Coronary artery (tissue), 2 donors: ENCODE results near the gene CENPS.
A peak's percentile ranks its signal among the peaks of the same experiment; 100 is the strongest.
"Not testable (repeated sequence)": the region's sequence is repeated elsewhere in the genome, so short reads cannot be mapped to it uniquely, and the experiment has no call there.

Experiments used
- DNase-seq: peaks from one replicate; pipeline ENCODE4 v3.0.0-alpha.2; 2017; ENCODE audit warnings: low spot score
- H3K27ac ChIP-seq, 2 donors: fragments of 200-600 bp; sonication (generic); one replicate each; pipeline ENCODE4 v1.5.1; 2016 to 2019
- H3K4me3 ChIP-seq: fragments of 200-600 bp; sonication (generic); 2 replicates; pipeline ENCODE4 v1.5.1; 2016; ENCODE audit warnings: mild to moderate bottlenecking, moderate library complexity
- CTCF ChIP-seq: fragments of 200-600 bp; sonication (generic); IDR thresholded peaks from one replicate; pipeline ENCODE4 v1.5.1; 2019; ENCODE audit warnings: antibody characterized with exemption

Gene CENPS

GRCh38 chr1:10400013-10400412 is 30.2 kb upstream of the CENPS start:
- no peak for DNase-seq
- H3K27ac ChIP-seq = peak overlapping the region in 1 of 2 donors; percentile 95
- TF ChIP-seq CTCF = no peak
- H3K4me3 ChIP-seq = peak overlapping the region; percentile 84

- no peak for TF ChIP-seq CTCF
- no peak for DNase-seq
- Histone ChIP-seq H3K27ac (no peak overlapping the region), H3K4me3 (no peak overlapping the region)
These were observed 29.0 kb upstream of the CENPS start for GRCh38 chr1:10401281-10401680.

- H3K27ac ChIP-seq = no peak overlapping the region
- no peak overlapping the region for H3K4me3 ChIP-seq
- no peak for TF ChIP-seq CTCF
- DNase-seq = no peak
These were observed 27.4 kb upstream of the CENPS start for GRCh38 chr1:10402729-10403274.

DNA sequence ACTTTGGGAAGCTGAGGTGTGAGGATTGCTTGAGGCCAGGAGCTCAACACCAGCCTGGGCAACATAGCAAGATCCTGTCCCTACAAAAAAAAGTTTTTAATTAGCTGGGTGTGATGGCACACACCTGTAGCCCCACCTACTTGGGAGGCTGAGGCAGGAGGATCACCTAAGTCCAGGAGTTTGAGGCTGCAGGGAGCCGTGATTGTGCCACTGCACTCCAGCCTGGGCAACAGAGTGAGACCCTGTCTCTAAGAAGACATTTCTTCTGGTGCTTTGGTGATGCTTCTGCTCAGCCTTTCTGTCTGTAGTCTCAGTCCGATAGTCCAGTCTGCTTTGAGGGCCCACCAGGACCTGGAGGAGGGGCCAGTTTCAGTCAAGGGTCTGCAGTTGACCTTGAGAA is 23.0 kb upstream of the CENPS start:
- TF ChIP-seq CTCF = no peak
- no peak for DNase-seq
- Histone ChIP-seq H3K4me3 (no peak overlapping the region), H3K27ac (no peak overlapping the region)

GRCh38 chr1:10415211-10415930 is 14.9 kb upstream of the CENPS start:
- TF ChIP-seq CTCF = no peak
- H3K4me3 ChIP-seq = no peak overlapping the region
- H3K27ac ChIP-seq = peak overlapping the region in 1 of 2 donors; percentile 73
- no peak for DNase-seq

- not testable (repeated sequence) for DNase-seq, H3K4me3 ChIP-seq
- peak overlapping the region in 1 of 2 donors; percentile 55 for H3K27ac ChIP-seq
These were observed 14.3 kb upstream of the CENPS start for GRCh38 chr1:10415967-10416366.

DNA sequence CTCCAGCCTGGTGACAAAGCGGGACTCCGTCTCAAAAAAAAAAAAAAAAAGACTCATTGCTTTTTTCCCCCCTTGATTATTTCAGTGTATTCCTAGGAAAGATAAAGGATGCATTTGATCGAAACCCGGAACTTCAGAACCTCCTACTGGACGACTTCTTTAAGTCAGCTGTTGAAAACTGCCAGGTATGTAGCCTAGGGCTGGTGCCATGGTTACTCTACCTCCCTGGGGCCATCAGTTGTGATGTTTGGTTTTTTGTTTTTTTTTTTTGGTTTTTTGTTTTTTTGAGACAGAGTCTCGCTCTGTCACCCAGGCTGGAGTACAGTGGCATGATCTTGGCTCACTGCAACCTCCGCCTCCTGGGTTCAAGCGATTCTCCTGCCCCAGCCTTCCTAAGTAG is 11.5 kb upstream of the CENPS start:
- not testable (repeated sequence) for H3K4me3 ChIP-seq, H3K27ac ChIP-seq, DNase-seq

GRCh38 chr1:10419351-10419750 is 10.9 kb upstream of the CENPS start:
- no peak for DNase-seq
- no peak overlapping the region for H3K27ac ChIP-seq
- no peak for TF ChIP-seq CTCF
- H3K4me3 ChIP-seq = no peak overlapping the region
